HG03520 (cell line): ENCODE measurements around the gene DDX54.

Experiments used
- ATAC-seq: cut with Tn5 transposase; IDR thresholded peaks from one replicate; pipeline ENCODE4 v1.9.1; 2021; ENCODE audit warnings: mild to moderate bottlenecking, moderate library complexity; ENCODE audit not compliant: unreplicated experiment

The DDX54 gene

GRCh38 chr12:113191227-113191626 lies 5.9 kb upstream of the DDX54 start:
- no peak for ATAC-seq

GRCh38 chr12:113190761-113191160 lies 5.5 kb upstream of the DDX54 start:
- no peak for ATAC-seq

- ATAC-seq: no peak
Measured at GRCh38 chr12:113189361-113189760, 4.1 kb upstream of the DDX54 start.

GRCh38 chr12:113186666-113187325 lies 1.5 kb upstream of the DDX54 start:
- ATAC-seq: no peak

- no peak for ATAC-seq
Measured at GRCh38 chr12:113186033-113186365, 721 bp upstream of the DDX54 start.

GRCh38 chr12:113184900-113185179 lies 438 bp downstream of the DDX54 start:
- ATAC-seq: peak; percentile 78

- ATAC-seq: peak; percentile 45
Measured at GRCh38 chr12:113184098-113184899, 979 bp downstream of the DDX54 start.

- ATAC-seq: no peak
Measured at GRCh38 chr12:113183030-113183589, 2.2 kb downstream of the DDX54 start.

- no peak for ATAC-seq
Measured at GRCh38 chr12:113181975-113182374, 3.3 kb downstream of the DDX54 start.

GRCh38 chr12:113180333-113180732 lies 4.9 kb downstream of the DDX54 start:
- no peak for ATAC-seq

GRCh38 chr12:113179023-113179422 lies 6.3 kb downstream of the DDX54 start:
- no peak for ATAC-seq

GRCh38 chr12:113174461-113175384 lies 10.6 kb downstream of the DDX54 start:
- no peak for ATAC-seq

- no peak for ATAC-seq
Measured at GRCh38 chr12:113173081-113173698, 12.1 kb downstream of the DDX54 start.

GRCh38 chr12:113172185-113172584 lies 13.1 kb downstream of the DDX54 start:
- ATAC-seq: no peak

- no peak for ATAC-seq
Measured at GRCh38 chr12:113171543-113171942, 13.7 kb downstream of the DDX54 start.

- no peak for ATAC-seq
Measured at GRCh38 chr12:113170926-113171325, 14.4 kb downstream of the DDX54 start.

GRCh38 chr12:113170457-113170856 lies 14.8 kb downstream of the DDX54 start:
- no peak for ATAC-seq

GRCh38 chr12:113169697-113170096 lies 15.6 kb downstream of the DDX54 start:
- no peak for ATAC-seq

GRCh38 chr12:113167868-113168267 lies 17.4 kb downstream of the DDX54 start:
- no peak for ATAC-seq

- no peak for ATAC-seq
Measured at GRCh38 chr12:113165521-113166450, 19.5 kb downstream of the DDX54 start.
